PC-9 (cell line): ENCODE data around the gene GALNT10.

ENCODE experiments used
- CTCF ChIP-seq: fragments of 200-600 bp; sonication (generic); conservative IDR thresholded peaks from 2 replicates; pipeline ENCODE4 v1.6.1; 2017; ENCODE audit warnings: mixed run types, antibody characterized with exemption, mild to moderate bottlenecking, moderate library complexity
- EZH2 ChIP-seq: fragments of 200-600 bp; sonication (generic); IDR thresholded peaks from 2 replicates; pipeline ENCODE4 v1.8.0; 2017; ENCODE audit warnings: antibody characterized with exemption, low read depth

DNA sequence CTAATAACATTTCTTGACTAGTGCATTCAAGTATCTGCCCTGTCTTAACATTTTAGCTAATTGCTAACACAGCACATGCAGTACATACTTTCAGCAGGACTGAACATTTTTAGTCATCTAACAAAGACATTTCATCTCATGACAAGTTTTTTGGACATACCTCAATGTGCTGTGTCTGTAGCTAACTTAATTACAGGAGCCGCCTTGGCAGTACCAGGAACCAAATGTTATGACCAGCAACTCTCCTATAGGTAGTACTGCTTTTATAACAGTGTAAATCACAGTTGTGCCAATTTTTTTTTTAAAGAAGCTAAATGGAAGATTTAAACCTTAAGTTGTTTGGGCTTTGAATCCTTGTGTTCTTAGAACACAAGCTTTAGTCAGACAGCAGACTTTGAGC is 155.9 kb downstream of the GALNT10 start:
- TF ChIP-seq CTCF (no peak), EZH2 (no peak)
